Measurements from ENCODE around the gene EHD3.

DNA sequence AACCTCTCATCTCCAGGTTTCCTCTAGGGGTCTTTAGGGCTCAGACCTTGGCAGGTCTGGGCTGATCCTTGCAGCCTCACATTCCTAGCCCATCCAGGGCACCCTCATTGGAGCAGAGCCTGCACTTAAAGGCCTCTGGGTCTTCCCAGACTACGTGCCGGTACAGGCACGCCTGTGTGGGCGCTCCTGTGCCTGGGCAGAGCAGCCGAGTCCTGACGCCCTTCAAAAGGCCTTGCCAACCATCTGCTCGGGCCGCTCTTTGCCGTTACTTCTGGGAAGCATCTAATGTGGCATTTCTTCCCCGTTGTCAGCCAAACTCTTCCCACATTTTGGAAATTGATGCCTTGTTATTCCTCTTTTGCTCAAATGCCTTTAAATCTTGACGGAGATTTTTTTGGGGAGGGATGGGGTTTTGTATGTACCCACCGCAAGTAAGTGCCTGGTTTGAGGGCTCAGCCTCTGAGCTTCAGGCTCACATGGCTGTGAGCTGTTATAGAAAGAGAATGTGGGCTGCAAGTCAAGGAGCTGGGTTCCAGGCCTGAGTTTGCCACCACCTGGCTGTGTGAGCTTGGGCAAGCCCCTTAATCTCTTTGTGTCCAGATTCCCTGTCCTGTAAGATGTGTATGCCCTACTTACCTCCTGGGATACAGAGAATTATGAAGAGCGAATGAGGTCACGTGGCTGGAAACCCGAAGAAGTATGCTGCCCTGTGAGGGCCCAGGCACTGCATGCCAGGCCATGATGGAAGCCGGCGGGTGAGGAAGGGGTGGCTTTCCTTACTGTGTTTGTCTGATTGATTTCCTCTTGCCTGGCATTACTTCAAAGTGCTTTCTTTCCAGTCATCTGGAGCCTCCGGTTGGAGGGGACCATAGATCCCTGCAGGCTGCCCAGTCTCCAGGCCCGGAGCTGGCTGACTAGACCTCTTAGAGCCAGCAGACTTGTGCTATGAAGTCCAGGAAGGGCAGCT, 20.6 kb downstream of the EHD3 start:
- TF ChIP-seq, protein P1, sequence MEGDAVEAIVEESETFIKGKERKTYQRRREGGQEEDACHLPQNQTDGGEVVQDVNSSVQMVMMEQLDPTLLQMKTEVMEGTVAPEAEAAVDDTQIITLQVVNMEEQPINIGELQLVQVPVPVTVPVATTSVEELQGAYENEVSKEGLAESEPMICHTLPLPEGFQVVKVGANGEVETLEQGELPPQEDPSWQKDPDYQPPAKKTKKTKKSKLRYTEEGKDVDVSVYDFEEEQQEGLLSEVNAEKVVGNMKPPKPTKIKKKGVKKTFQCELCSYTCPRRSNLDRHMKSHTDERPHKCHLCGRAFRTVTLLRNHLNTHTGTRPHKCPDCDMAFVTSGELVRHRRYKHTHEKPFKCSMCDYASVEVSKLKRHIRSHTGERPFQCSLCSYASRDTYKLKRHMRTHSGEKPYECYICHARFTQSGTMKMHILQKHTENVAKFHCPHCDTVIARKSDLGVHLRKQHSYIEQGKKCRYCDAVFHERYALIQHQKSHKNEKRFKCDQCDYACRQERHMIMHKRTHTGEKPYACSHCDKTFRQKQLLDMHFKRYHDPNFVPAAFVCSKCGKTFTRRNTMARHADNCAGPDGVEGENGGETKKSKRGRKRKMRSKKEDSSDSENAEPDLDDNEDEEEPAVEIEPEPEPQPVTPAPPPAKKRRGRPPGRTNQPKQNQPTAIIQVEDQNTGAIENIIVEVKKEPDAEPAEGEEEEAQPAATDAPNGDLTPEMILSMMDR (IDR thresholded peaks at IDR 0.05) = no peak
- no peak for TF ChIP-seq EZH2 (IDR thresholded peaks at IDR 0.05)
